ENCODE results near the gene BUD31. TPM values are rescaled to one million over a fixed set of nuclear protein-coding genes. Genes with fewer than 3 reads are reported as not detected.

The BUD31 gene
- total and polyA plus RNA-seq, 2 of the 13 experiments (the other 11 are each of a cell fraction or from before 2014, with no cell fraction given) = 35.1 to 79.1 TPM

DNA sequence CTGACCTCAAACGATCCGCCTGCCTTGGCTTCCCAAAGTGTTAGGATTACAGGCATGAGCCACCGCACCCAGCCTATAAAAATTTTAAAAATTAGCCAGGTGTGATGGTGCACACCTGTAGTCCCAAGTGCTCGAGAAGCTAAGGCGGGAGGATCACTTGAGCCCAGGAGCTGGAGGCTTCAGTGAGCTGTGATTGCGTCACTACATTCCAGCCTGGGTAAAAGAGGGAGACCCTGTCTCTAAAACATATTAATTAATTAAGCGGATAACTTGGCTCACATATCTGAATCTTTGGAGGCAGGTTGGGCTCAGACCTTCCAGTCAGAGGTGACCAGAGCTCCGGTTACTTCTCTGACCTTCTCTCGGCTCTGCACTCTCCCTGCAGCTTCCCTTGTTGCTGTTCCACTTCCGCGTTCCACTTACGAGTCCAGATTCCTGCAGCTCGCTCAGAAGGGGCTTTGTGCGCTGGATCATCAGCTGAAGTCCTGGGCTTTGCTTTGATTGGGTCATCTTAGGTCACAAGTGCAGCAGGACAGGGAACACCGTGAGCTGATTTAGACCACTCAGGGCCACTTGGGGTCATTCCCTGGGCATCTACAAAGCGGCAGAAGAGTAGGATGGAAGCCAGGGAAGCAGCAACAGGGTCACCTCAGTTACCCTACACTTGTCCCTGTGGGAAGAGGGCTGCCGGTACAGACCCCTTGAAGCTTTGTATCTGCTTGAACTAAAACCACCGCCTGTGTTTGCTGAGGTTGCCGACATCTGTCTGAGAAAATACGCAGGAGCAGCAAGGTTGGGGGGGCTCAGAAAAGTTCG, 36.3 kb upstream of the BUD31 start (continued):
- TF ChIP-seq ZFX (CRISPR knock-in tag; IDR thresholded peaks at IDR 0.05; ENCODE audit: low read depth) = no peak
- TF ChIP-seq, protein P1, sequence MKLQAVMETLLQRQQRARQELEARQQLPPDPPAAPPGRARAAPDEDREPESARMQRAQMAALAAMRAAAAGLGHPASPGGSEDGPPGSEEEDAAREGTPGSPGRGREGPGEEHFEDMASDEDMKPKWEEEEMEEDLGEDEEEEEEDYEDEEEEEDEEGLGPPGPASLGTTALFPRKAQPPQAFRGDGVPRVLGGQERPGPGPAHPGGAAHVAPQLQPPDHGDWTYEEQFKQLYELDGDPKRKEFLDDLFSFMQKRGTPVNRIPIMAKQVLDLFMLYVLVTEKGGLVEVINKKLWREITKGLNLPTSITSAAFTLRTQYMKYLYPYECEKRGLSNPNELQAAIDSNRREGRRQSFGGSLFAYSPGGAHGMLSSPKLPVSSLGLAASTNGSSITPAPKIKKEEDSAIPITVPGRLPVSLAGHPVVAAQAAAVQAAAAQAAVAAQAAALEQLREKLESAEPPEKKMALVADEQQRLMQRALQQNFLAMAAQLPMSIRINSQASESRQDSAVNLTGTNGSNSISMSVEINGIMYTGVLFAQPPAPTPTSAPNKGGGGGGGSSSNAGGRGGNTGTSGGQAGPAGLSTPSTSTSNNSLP (IDR thresholded peaks at IDR 0.05; ENCODE audit: low read depth, low read length) = peak; percentile 43; the same call in 1 of the 2 replicates
- TF ChIP-seq, protein P2, sequence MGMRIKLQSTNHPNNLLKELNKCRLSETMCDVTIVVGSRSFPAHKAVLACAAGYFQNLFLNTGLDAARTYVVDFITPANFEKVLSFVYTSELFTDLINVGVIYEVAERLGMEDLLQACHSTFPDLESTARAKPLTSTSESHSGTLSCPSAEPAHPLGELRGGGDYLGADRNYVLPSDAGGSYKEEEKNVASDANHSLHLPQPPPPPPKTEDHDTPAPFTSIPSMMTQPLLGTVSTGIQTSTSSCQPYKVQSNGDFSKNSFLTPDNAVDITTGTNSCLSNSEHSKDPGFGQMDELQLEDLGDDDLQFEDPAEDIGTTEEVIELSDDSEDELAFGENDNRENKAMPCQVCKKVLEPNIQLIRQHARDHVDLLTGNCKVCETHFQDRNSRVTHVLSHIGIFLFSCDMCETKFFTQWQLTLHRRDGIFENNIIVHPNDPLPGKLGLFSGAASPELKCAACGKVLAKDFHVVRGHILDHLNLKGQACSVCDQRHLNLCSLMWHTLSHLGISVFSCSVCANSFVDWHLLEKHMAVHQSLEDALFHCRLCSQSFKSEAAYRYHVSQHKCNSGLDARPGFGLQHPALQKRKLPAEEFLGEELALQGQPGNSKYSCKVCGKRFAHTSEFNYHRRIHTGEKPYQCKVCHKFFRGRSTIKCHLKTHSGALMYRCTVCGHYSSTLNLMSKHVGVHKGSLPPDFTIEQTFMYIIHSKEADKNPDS (CRISPR knock-in tag; IDR thresholded peaks at IDR 0.05) = no peak
- no peak for TF ChIP-seq ZNF891 (CRISPR knock-in tag; IDR thresholded peaks at IDR 0.05)
- TF ChIP-seq FOXC1 (CRISPR knock-in tag; IDR thresholded peaks at IDR 0.05; ENCODE audit: borderline replicate concordance) = no peak
- TF ChIP-seq REXO4 (CRISPR knock-in tag; IDR thresholded peaks at IDR 0.05; ENCODE audit: borderline replicate concordance) = no peak
- no peak for TF ChIP-seq FOXP1 (IDR thresholded peaks at IDR 0.05)
- TF ChIP-seq FOXP1 (CRISPR knock-in tag; IDR thresholded peaks at IDR 0.05) = no peak
- TF ChIP-seq, protein P3, sequence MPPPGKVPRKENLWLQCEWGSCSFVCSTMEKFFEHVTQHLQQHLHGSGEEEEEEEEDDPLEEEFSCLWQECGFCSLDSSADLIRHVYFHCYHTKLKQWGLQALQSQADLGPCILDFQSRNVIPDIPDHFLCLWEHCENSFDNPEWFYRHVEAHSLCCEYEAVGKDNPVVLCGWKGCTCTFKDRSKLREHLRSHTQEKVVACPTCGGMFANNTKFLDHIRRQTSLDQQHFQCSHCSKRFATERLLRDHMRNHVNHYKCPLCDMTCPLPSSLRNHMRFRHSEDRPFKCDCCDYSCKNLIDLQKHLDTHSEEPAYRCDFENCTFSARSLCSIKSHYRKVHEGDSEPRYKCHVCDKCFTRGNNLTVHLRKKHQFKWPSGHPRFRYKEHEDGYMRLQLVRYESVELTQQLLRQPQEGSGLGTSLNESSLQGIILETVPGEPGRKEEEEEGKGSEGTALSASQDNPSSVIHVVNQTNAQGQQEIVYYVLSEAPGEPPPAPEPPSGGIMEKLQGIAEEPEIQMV (CRISPR knock-in tag; IDR thresholded peaks at IDR 0.05; ENCODE audit: low read depth) = no peak
- 0 out of 2 replicates have a peak, but pooled peaks have one; percentile 46 for TF ChIP-seq ZNF556 (CRISPR knock-in tag; IDR thresholded peaks at IDR 0.05; ENCODE audit: borderline replicate concordance)
- TF ChIP-seq SIX1 (CRISPR knock-in tag; IDR thresholded peaks at IDR 0.05; ENCODE audit: borderline replicate concordance) = 0 out of 2 replicates have a peak, but pooled peaks have one; percentile 29
- TF ChIP-seq TAF1 (CRISPR knock-in tag; IDR thresholded peaks at IDR 0.05) = 0 out of 2 replicates have a peak, but pooled peaks have one; percentile 27
- peak; percentile 98; the same call in 1 of the 2 replicates for TF ChIP-seq ZNF292 (CRISPR knock-in tag; IDR thresholded peaks at IDR 0.05; ENCODE audit: borderline replicate concordance, low read depth)
- 0 out of 2 replicates have a peak, but pooled peaks have one; percentile 9 for TF ChIP-seq ZNF451 (CRISPR knock-in tag; IDR thresholded peaks at IDR 0.05)
- TF ChIP-seq ZSCAN30 (CRISPR knock-in tag; IDR thresholded peaks at IDR 0.05) = no peak
- no peak for TF ChIP-seq MLLT10 (CRISPR knock-in tag; IDR thresholded peaks at IDR 0.05)
- peak; percentile 62; the same call in 1 of the 2 replicates for TF ChIP-seq TOPORS (CRISPR knock-in tag; IDR thresholded peaks at IDR 0.05)
- TF ChIP-seq TEAD2 (CRISPR knock-in tag; IDR thresholded peaks at IDR 0.05) = no peak
- TF ChIP-seq, protein P4, sequence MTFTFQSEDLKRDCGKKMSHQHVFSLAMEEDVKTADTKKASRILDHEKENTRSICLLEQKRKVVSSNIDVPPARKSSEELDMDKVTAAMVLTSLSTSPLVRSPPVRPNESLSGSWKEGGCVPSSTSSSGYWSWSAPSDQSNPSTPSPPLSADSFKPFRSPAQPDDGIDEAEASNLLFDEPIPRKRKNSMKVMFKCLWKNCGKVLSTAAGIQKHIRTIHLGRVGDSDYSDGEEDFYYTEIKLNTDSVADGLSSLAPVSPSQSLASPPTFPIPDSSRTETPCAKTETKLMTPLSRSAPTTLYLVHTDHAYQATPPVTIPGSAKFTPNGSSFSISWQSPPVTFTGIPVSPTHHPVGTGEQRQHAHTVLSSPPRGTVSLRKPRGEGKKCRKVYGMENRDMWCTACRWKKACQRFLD (CRISPR knock-in tag; IDR thresholded peaks at IDR 0.05; ENCODE audit: borderline replicate concordance) = no peak
- TF ChIP-seq BRCA1 (CRISPR knock-in tag; IDR thresholded peaks at IDR 0.05) = no peak
- TF ChIP-seq ZNF660 (CRISPR knock-in tag; IDR thresholded peaks at IDR 0.05; ENCODE audit: borderline replicate concordance, low read depth) = no peak
- no peak for TF ChIP-seq ZBTB7A (CRISPR knock-in tag; IDR thresholded peaks at IDR 0.05)
- no peak for TF ChIP-seq ZNF547 (CRISPR knock-in tag; IDR thresholded peaks at IDR 0.05)
- TF ChIP-seq ZNF446 (CRISPR knock-in tag; IDR thresholded peaks at IDR 0.05) = no peak

All from HepG2 (cell line).